ENCODE results near the gene PSMB8.

- TF ChIP-seq PRDM15 (CRISPR knock-in tag; IDR thresholded peaks at IDR 0.05) = no peak
- no peak for TF ChIP-seq IRF1 (CRISPR knock-in tag; IDR thresholded peaks at IDR 0.05)
- no peak for TF ChIP-seq CTCF (IDR thresholded peaks at IDR 0.05)
- TF ChIP-seq FOXP4 (CRISPR knock-in tag; IDR thresholded peaks at IDR 0.05) = no peak
- no peak for TF ChIP-seq STAT6 (CRISPR knock-in tag; conservative IDR thresholded peaks at IDR 0.05; ENCODE audit: low read depth)
- no peak for TF ChIP-seq E2F1 (CRISPR knock-in tag; IDR thresholded peaks at IDR 0.05)
- no peak for TF ChIP-seq MAX (CRISPR knock-in tag; IDR thresholded peaks at IDR 0.05)
- TF ChIP-seq JAZF1 (CRISPR knock-in tag; IDR thresholded peaks at IDR 0.05) = no peak
- TF ChIP-seq OVOL2 (CRISPR knock-in tag; IDR thresholded peaks at IDR 0.05; ENCODE audit: borderline replicate concordance) = no peak
- TF ChIP-seq CBFB (CRISPR knock-in tag; IDR thresholded peaks at IDR 0.05; ENCODE audit: low read depth) = no peak
Observed at GRCh38 chr6:32867554-32868256, 23.9 kb upstream of the PSMB8 start.
